Endodermal cell (in vitro differentiated cells): ENCODE results near the gene C1QTNF9. TPM values are rescaled to one million over a fixed set of nuclear protein-coding genes. Genes with fewer than 3 reads are reported as not detected.

Source experiments
- DNase-seq: peaks from one replicate; pipeline ENCODE4 v3.0.0-alpha.2; 2017
- H3K27ac ChIP-seq: 2 replicates; pipeline ENCODE4 v1.5.1; 2013; ENCODE audit warnings: mild to moderate bottlenecking, low read depth, low read length, moderate library complexity
- H3K27me3 ChIP-seq: 2 replicates; pipeline ENCODE4 v1.6.1; 2013; ENCODE audit warnings: mild to moderate bottlenecking, low read length, moderate library complexity; ENCODE audit not compliant: insufficient read depth, control insufficient read depth, poor library complexity, severe bottlenecking
- H3K36me3 ChIP-seq: 2 replicates; pipeline ENCODE4 v1.7.0; 2013; ENCODE audit warnings: mild to moderate bottlenecking, low read length, moderate library complexity; ENCODE audit not compliant: control insufficient read depth, insufficient read depth
- H3K4me1 ChIP-seq: one replicate; pipeline ENCODE4 v1.7.0; 2013; ENCODE audit warnings: low read length; ENCODE audit not compliant: control insufficient read depth, insufficient read depth
- H3K4me3 ChIP-seq: 2 replicates; pipeline ENCODE4 v1.5.1; 2013; ENCODE audit warnings: mild to moderate bottlenecking, low read length, moderate library complexity
- H3K9ac ChIP-seq: 2 replicates; pipeline ENCODE4 v1.6.1; 2013; ENCODE audit warnings: mild to moderate bottlenecking, low read length, moderate library complexity; ENCODE audit not compliant: poor library complexity, severe bottlenecking; ENCODE audit errors: extremely low read depth
- H3K9me3 ChIP-seq: 2 replicates; pipeline ENCODE4 v1.6.1; 2013; ENCODE audit warnings: mild to moderate bottlenecking, low read length, moderate library complexity; ENCODE audit not compliant: control insufficient read depth
- H3K27ac Mint-ChIP-seq: 2 replicates; pipeline ENCODE4 v1.8.0; 2020; ENCODE audit warnings: mixed read lengths
- H3K27me3 Mint-ChIP-seq: 2 replicates; pipeline ENCODE4 v1.8.0; 2021; ENCODE audit warnings: mild to moderate bottlenecking, mixed read lengths; ENCODE audit not compliant: insufficient read depth
- H3K36me3 Mint-ChIP-seq: 2 replicates; pipeline ENCODE4 v1.8.0; 2020; ENCODE audit warnings: low read depth, mixed read lengths
- H3K4me1 Mint-ChIP-seq: 2 replicates; pipeline ENCODE4 v1.8.0; 2020; ENCODE audit warnings: mixed read lengths
- H3K4me3 Mint-ChIP-seq: 2 replicates; pipeline ENCODE4 v1.8.0; 2020; ENCODE audit warnings: mild to moderate bottlenecking, moderate library complexity, mixed read lengths
- H3K9me3 Mint-ChIP-seq: 2 replicates; pipeline ENCODE4 v1.8.0; 2020; ENCODE audit warnings: mild to moderate bottlenecking, mixed read lengths
- CTCF ChIP-seq: fragments of 200-600 bp; sonication (generic); conservative IDR thresholded peaks from 2 replicates; pipeline ENCODE4 v1.5.0; 2021; ENCODE audit warnings: antibody characterized with exemption, mild to moderate bottlenecking
- WGBS, 2 experiments: methylation state at CpG; one replicate each; pipeline versions ENCODE4 v1.1.5 to v1.1.7; 2013; ENCODE audit warnings: missing lambda C conversion rate in 2 of 2, mixed read lengths in 1 of 2; ENCODE audit not compliant: insufficient coverage in 1 of 2, insufficient read length in 1 of 2; 5-methylcytosine and 5-hydroxymethylcytosine counted together
- total RNA-seq, 2 donors: library from RNA; stranded (reverse); fragmentation: NEBNext Ultra II Directional in 1 of 2; extraction: Animal tissue kit (Norgen Biotek cat#: 25700) in 1 of 2; gene quantifications; 2 replicates in 1 of 2; 3 replicates in 1 of 2; pipeline ENCODE4 v1.2.1, GENCODE V29; 2021

Gene C1QTNF9
- total RNA-seq, 2 donors from 2014 or later = not detected

GRCh38 chr13:24271231-24271600 is 38.2 kb upstream of the C1QTNF9 start:
- Mint-ChIP-seq H3K9me3 (no peaks in the 10 kb centered on the region), H3K36me3 (no peaks in the 10 kb centered on the region), H3K27me3 (no peaks in the 10 kb centered on the region), H3K4me1 (peaks cover 14% of the 10 kb centered on the region), H3K27ac (peak overlapping the region; percentile 27), H3K4me3 (no peak overlapping the region)
- Histone ChIP-seq H3K9me3 (no peaks in the 10 kb centered on the region), H3K36me3 (no peaks in the 10 kb centered on the region), H3K4me1 (no peaks in the 10 kb centered on the region), H3K9ac (no peak overlapping the region), H3K4me3 (no peak overlapping the region), H3K27me3 (no peaks in the 10 kb centered on the region), H3K27ac (peak overlapping the region; percentile 72)
- TF ChIP-seq CTCF = no peak
- 86% methylated on average over 1 of the region's 1 CpG; no CpG with 5 or more reads in 1 of the 2 experiments for WGBS, 2 experiments
- DNase-seq = no peak

- H3K4me1 ChIP-seq = no peaks in the 10 kb centered on the region
- WGBS, 2 experiments = 92 to 93% methylated on average over 8 to 25 of the region's 25 CpGs
- peak overlapping the region; percentile 72 for H3K27ac ChIP-seq
- Mint-ChIP-seq H3K36me3 (no peaks in the 10 kb centered on the region), H3K9me3 (no peaks in the 10 kb centered on the region), H3K4me3 (no peak overlapping the region), H3K4me1 (peaks cover 14% of the 10 kb centered on the region), H3K27ac (no peak overlapping the region), H3K27me3 (no peaks in the 10 kb centered on the region)
- H3K36me3 ChIP-seq = no peaks in the 10 kb centered on the region
- no peak overlapping the region for H3K4me3 ChIP-seq
- H3K9me3 ChIP-seq = no peaks in the 10 kb centered on the region
- H3K9ac ChIP-seq = no peak overlapping the region
- peak; percentile 39 for DNase-seq
- no peaks in the 10 kb centered on the region for H3K27me3 ChIP-seq
- no peak for TF ChIP-seq CTCF
Measured at GRCh38 chr13:24271601-24272451, 37.6 kb upstream of the C1QTNF9 start.

DNA sequence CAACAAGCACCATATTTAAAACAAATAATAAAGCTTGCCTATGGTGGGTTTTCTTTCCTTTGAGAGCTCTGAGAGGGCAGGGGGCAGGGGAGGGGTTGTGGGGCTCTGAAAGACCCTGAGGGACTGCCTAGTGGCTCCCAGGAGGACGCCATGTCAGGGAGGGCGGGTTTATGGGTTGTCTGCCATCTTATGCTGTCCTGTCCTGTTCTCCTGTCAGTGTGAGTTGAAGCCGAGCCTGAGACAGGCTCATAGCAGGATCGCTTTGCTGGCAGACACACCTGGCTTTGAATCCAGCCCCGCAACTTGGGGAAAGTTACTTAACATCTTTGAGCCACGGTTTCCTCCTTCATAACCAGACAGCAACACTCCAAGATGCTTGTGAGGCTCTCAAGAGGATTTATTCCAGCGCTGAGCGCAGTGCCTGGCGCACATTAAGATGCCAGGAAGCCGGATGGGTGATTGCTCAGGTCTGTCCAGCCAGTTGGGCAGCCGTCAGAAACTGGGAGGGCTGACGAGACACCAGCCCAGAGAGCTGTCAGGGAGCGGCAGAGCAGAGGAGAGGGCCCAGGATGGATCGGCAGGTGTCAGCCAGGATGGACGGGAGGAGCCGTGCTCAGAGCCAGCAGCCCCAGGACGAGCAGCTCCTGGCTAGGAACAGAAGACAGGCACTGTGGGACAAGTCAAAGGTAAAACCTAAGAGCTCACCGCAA is 36.8 kb upstream of the C1QTNF9 start:
- H3K27ac ChIP-seq = peak overlapping the region; percentile 72
- 87 to 88% methylated on average over 12 to 18 of the region's 18 CpGs for WGBS, 2 experiments

More for the DNA sequence above, 36.8 kb upstream of the C1QTNF9 start:
- Histone ChIP-seq H3K9me3 (no peaks in the 10 kb centered on the region), H3K36me3 (no peaks in the 10 kb centered on the region), H3K27me3 (no peaks in the 10 kb centered on the region), H3K9ac (no peak overlapping the region), H3K4me1 (no peaks in the 10 kb centered on the region), H3K4me3 (no peak overlapping the region)
- peak; percentile 21 for DNase-seq
- Mint-ChIP-seq H3K27me3 (no peaks in the 10 kb centered on the region), H3K4me1 (peaks cover 14% of the 10 kb centered on the region), H3K27ac (no peak overlapping the region), H3K4me3 (no peak overlapping the region), H3K36me3 (no peaks in the 10 kb centered on the region), H3K9me3 (no peaks in the 10 kb centered on the region)
- no peak for TF ChIP-seq CTCF
